HepG2 (cell line): ENCODE data around the gene ITPRIPL1. TPM values are rescaled to one million over a fixed set of nuclear protein-coding genes. Genes with fewer than 3 reads are reported as not detected.
A peak's percentile ranks its signal among the peaks of the same experiment; 100 is the strongest.

Experiments
- AKNA ChIP-seq: sonication (generic); formaldehyde crosslinking; IDR thresholded peaks from 2 replicates; pipeline ENCODE4 v1.4.0; 2020; ENCODE audit warnings: missing genetic modification reagents, borderline replicate concordance
- CREB3 ChIP-seq: sonication (generic); formaldehyde crosslinking; IDR thresholded peaks from 2 replicates; pipeline ENCODE4 v1.5.0; 2020; ENCODE audit warnings: missing genetic modification reagents
- HDAC6 ChIP-seq: fragments of 200-600 bp; sonication (generic); IDR thresholded peaks from 2 replicates; pipeline ENCODE4 v1.7.0; 2017; ENCODE audit warnings: mild to moderate bottlenecking, antibody characterized with exemption, low read length, low read depth
- MED1 ChIP-seq: sonication (generic); formaldehyde crosslinking; IDR thresholded peaks from 2 replicates; pipeline ENCODE4 v1.4.0; 2020; ENCODE audit warnings: missing genetic modification reagents
- POLR2G ChIP-seq: fragments of 200-400 bp; formaldehyde crosslinking; IDR thresholded peaks from 2 replicates; pipeline ENCODE4 v1.6.1; 2018; ENCODE audit warnings: mild to moderate bottlenecking, low read depth, low read length, moderate library complexity
- USF2 ChIP-seq, 2 experiments: sonication (generic) in 1 of 2; formaldehyde crosslinking in 1 of 2; IDR thresholded peaks; 2 replicates each; pipeline versions ENCODE4 v1.5.1 to v1.6.1; 2011 to 2020; ENCODE audit warnings: borderline replicate concordance in 1 of 2, low read depth in 1 of 2, low read length in 1 of 2, mild to moderate bottlenecking in 1 of 2, missing genetic modification reagents in 1 of 2, moderate library complexity in 1 of 2
- ZBTB42 ChIP-seq: sonication (generic); formaldehyde crosslinking; IDR thresholded peaks from 2 replicates; pipeline ENCODE4 v1.5.0; 2020; ENCODE audit warnings: mild to moderate bottlenecking, missing genetic modification reagents
- ZNF646 ChIP-seq: sonication (generic); formaldehyde crosslinking; IDR thresholded peaks from 2 replicates; pipeline ENCODE4 v1.9.0; 2021; ENCODE audit warnings: mild to moderate bottlenecking, missing genetic modification reagents
- ZNF7 ChIP-seq: IDR thresholded peaks from 2 replicates; pipeline ENCODE4 v1.6.1; 2016; ENCODE audit warnings: missing biosample characterization, missing genetic modification reagents
- ZNF75D ChIP-seq: sonication (generic); formaldehyde crosslinking; IDR thresholded peaks from 2 replicates; pipeline ENCODE4 v1.8.1; 2023; ENCODE audit warnings: missing genetic modification reagents, mild to moderate bottlenecking, borderline replicate concordance
- ZNF792 ChIP-seq: IDR thresholded peaks from 2 replicates; pipeline ENCODE4 v1.6.1; 2016
- ZNF850 ChIP-seq: sonication (generic); formaldehyde crosslinking; conservative IDR thresholded peaks from 2 replicates; pipeline ENCODE4 v1.9.0; 2021; ENCODE audit warnings: mild to moderate bottlenecking, missing genetic modification reagents
- ZSCAN9 ChIP-seq: IDR thresholded peaks from 2 replicates; pipeline ENCODE4 v1.6.1; 2016; ENCODE audit warnings: borderline replicate concordance
- polyA plus RNA-seq, 8 experiments: library from polyadenylated mRNA; depleted of rRNA in 3 of 8; stranded (reverse) in 7 of 8; unstranded in 1 of 8; fragments of >200 nt; fragmentation: Illumina TruSeq in 4 of 8; extraction: Trizol in 4 of 8; gene quantifications; 2 replicates each; pipeline versions ENCODE4 v1.2.1 to v1.2.3, GENCODE V29; 2011 to 2016; ENCODE audit warnings: low read depth in 4 of 8, missing spikeins in 1 of 8, mixed read lengths in 1 of 8; ENCODE audit not compliant: insufficient read depth in 1 of 8
- total RNA-seq, 5 experiments: library from RNA; depleted of rRNA; stranded (reverse); fragments of >200 nt; fragmentation: Illumina TruSeq; extraction: Trizol; gene quantifications; 2 replicates each; pipeline ENCODE4 v1.2.3, GENCODE V29; 2016; ENCODE audit warnings: low read depth in 1 of 5

The ITPRIPL1 gene
- total and polyA plus RNA-seq, 2 of the 13 experiments (the other 11 are each of a cell fraction or from before 2014, with no cell fraction given) = 4.3 to 11.7 TPM

DNA sequence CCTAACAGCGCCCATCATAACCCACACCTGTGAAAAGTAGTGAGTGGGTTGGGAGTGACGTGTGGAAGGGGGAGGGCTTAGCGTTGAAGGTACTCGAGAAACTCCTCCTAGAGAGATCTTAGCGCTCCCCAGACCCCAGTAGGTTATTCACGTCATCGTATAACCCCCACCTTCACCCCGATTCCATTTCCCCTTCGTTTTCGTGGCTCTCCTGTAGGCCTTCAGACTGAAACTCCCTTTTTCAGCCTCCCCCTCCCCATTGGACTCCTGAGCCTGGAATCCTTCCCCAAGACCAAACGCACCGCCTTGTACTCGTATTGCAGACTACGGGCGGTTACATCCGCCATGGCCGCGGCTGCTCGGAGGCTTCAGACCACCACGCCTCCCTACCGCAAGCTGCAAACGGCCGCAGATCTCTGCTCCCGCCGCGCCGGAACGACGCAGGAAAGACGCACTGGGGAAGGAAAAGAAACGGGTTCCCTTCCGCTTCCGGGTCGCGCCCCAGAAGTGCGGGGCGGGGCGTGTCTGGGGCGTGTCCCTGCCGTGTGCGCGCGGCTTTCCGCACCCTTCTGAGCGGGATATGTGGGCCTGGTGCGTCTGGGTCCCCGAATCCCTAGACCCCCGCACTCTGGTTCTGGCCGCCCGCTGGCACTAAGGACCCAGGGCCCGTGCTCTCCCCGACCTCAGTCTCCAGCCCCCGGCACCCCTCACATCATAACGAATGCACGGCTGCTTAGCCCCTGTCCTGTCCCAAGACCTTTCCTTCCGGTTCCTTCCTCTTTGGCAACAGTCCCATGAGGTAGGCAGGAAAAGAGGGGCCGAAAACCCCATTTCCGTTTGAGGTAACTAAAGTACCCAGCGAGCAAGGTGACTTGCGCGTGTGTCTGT, 19.8 kb upstream of the ITPRIPL1 start, which contains the start of gene SNRNP200 (continued):
- TF ChIP-seq AKNA (CRISPR knock-in tag) = peak; percentile 88; the same call in 1 of the 2 replicates
- no peak for TF ChIP-seq HDAC6
- TF ChIP-seq ZBTB42 (CRISPR knock-in tag) = peak; percentile 30; the same call in 1 of the 2 replicates
- peak; percentile 88 for TF ChIP-seq MED1 (CRISPR knock-in tag)
- no peak for TF ChIP-seq ZNF7 (CRISPR knock-in tag)
- 0 out of 2 replicates have a peak, but pooled peaks have one; percentile 85 for TF ChIP-seq CREB3 (CRISPR knock-in tag)
- peak; percentile 93 for TF ChIP-seq POLR2G
- TF ChIP-seq ZNF646 (CRISPR knock-in tag) = no peak; the same call in 1 of the 2 replicates
- no peak for TF ChIP-seq ZNF75D
- TF ChIP-seq ZSCAN9 = no peak; the same call in 1 of the 2 replicates
- no peak for TF ChIP-seq ZNF850 (CRISPR knock-in tag)
- peak; percentile 72; the same call in 1 of the 2 replicates for TF ChIP-seq ZNF792
- TF ChIP-seq USF2 (IDR thresholded peaks at IDR 0.05; ENCODE audit: low read depth, low read length) = no peak
- TF ChIP-seq USF2 (CRISPR knock-in tag; IDR thresholded peaks at IDR 0.05; ENCODE audit: borderline replicate concordance) = peak; percentile 44; the same call in 1 of the 2 replicates
